Mesodermal cell (in vitro differentiated cells): ENCODE results near the gene ZNF544.

Source experiments
- H3K27ac ChIP-seq: 2 replicates; pipeline ENCODE4 v1.7.0; 2013; ENCODE audit warnings: mild to moderate bottlenecking, low read depth, low read length, moderate library complexity; ENCODE audit not compliant: severe bottlenecking
- H3K36me3 ChIP-seq: 2 replicates; pipeline ENCODE4 v1.7.1; 2013; ENCODE audit warnings: mild to moderate bottlenecking, low read length, moderate library complexity; ENCODE audit not compliant: control insufficient read depth, insufficient read depth
- H3K4me1 ChIP-seq: one replicate; pipeline ENCODE4 v1.7.1; 2013; ENCODE audit warnings: mild to moderate bottlenecking, low read length; ENCODE audit not compliant: insufficient read depth, control insufficient read depth, poor library complexity, severe bottlenecking
- H3K4me3 ChIP-seq: 2 replicates; pipeline ENCODE4 v1.7.0; 2013; ENCODE audit warnings: low read length, control low read depth, mild to moderate bottlenecking; ENCODE audit not compliant: insufficient read depth, poor library complexity, severe bottlenecking; ENCODE audit errors: extremely low read depth
- H3K9me3 ChIP-seq: 2 replicates; pipeline ENCODE4 v1.7.1; 2013; ENCODE audit warnings: mild to moderate bottlenecking, low read length, moderate library complexity; ENCODE audit not compliant: control insufficient read depth
- WGBS, 2 experiments: methylation state at CpG; one replicate each; pipeline ENCODE4 v1.1.5; 2013; ENCODE audit warnings: missing lambda C conversion rate in 2 of 2; ENCODE audit not compliant: insufficient coverage in 2 of 2; 5-methylcytosine and 5-hydroxymethylcytosine counted together

Gene ZNF544

GRCh38 chr19:58277748-58278540 is 49.2 kb downstream of the ZNF544 start:
- peak overlapping the region; percentile 89 for H3K27ac ChIP-seq
- H3K4me1 ChIP-seq = no peaks in the 10 kb centered on the region
- 43% methylated on average over 16 to 22 of the region's 25 CpGs for WGBS, 2 experiments
- H3K36me3 ChIP-seq = peaks cover 74% of the 10 kb centered on the region
- H3K4me3 ChIP-seq = peak overlapping the region; percentile 80
- peaks cover 28% of the 10 kb centered on the region for H3K9me3 ChIP-seq

GRCh38 chr19:58278541-58279041 is 49.9 kb downstream of the ZNF544 start, which contains the start of gene ZNF8:
ZNF8 (plus strand) TSS chr19:58278955; CDS start chr19:58279082, 127 bp downstream.
- Histone ChIP-seq H3K27ac (peak within 1 kb of the TSS; percentile 92), H3K9me3 (peaks cover 24% of the 10 kb centered on the region), H3K36me3 (peaks cover 73% of the 10 kb centered on the region), H3K4me3 (peak within 1 kb of the TSS; percentile 80), H3K4me1 (no peaks in the 10 kb centered on the region)
- 0 to 1% methylated on average over 27 to 33 of the region's 42 CpGs for WGBS, 2 experiments

- peaks cover 22% of the 10 kb centered on the region for H3K9me3 ChIP-seq
- H3K36me3 ChIP-seq = peaks cover 73% of the 10 kb centered on the region
- H3K27ac ChIP-seq = peak overlapping the region; percentile 92
- H3K4me1 ChIP-seq = no peaks in the 10 kb centered on the region
- peak overlapping the region; percentile 80 for H3K4me3 ChIP-seq
- 1 to 3% methylated on average over 52 to 56 of the region's 60 CpGs for WGBS, 2 experiments
These were observed 50.6 kb downstream of the ZNF544 start for GRCh38 chr19:58279042-58279924.

GRCh38 chr19:58279925-58280316 is 51.2 kb downstream of the ZNF544 start:
- H3K27ac ChIP-seq = no peak overlapping the region
- WGBS, 2 experiments = 71 to 93% methylated on average over 2 to 4 of the region's 4 CpGs
- peaks cover 71% of the 10 kb centered on the region for H3K36me3 ChIP-seq
- no peaks in the 10 kb centered on the region for H3K4me1 ChIP-seq
- H3K9me3 ChIP-seq = peaks cover 16% of the 10 kb centered on the region
- H3K4me3 ChIP-seq = peak overlapping the region; percentile 80

GRCh38 chr19:58284199-58284598 is 55.5 kb downstream of the ZNF544 start:
- H3K4me3 ChIP-seq = no peak overlapping the region
- H3K27ac ChIP-seq = no peak overlapping the region
- WGBS, 2 experiments = 100% methylated on average over 5 to 6 of the region's 7 CpGs
- peaks cover 88% of the 10 kb centered on the region for H3K36me3 ChIP-seq
- no peaks in the 10 kb centered on the region for H3K4me1 ChIP-seq
- H3K9me3 ChIP-seq = peaks cover 11% of the 10 kb centered on the region

- H3K4me3 ChIP-seq = no peak overlapping the region
- H3K4me1 ChIP-seq = no peaks in the 10 kb centered on the region
- H3K27ac ChIP-seq = no peak overlapping the region
- H3K36me3 ChIP-seq = peaks cover 98% of the 10 kb centered on the region
- WGBS, 2 experiments = 95 to 100% methylated on average over 6 to 7 of the region's 7 CpGs
- H3K9me3 ChIP-seq = peaks cover 27% of the 10 kb centered on the region
These were observed 63.2 kb downstream of the ZNF544 start for GRCh38 chr19:58291943-58292342.

GRCh38 chr19:58294743-58295374 is 66.1 kb downstream of the ZNF544 start:
- H3K4me3 ChIP-seq = no peak overlapping the region
- H3K36me3 ChIP-seq = peaks cover 93% of the 10 kb centered on the region
- 97 to 99% methylated on average over 14 to 16 of the region's 22 CpGs for WGBS, 2 experiments
- H3K4me1 ChIP-seq = no peaks in the 10 kb centered on the region
- H3K9me3 ChIP-seq = peaks cover 27% of the 10 kb centered on the region
- no peak overlapping the region for H3K27ac ChIP-seq

- no peaks in the 10 kb centered on the region for H3K4me1 ChIP-seq
- no peak overlapping the region for H3K4me3 ChIP-seq
- peaks cover 26% of the 10 kb centered on the region for H3K9me3 ChIP-seq
- 95 to 97% methylated on average over 3 to 4 of the region's 7 CpGs for WGBS, 2 experiments
- H3K27ac ChIP-seq = no peak overlapping the region
- peaks cover 94% of the 10 kb centered on the region for H3K36me3 ChIP-seq
These were observed 67.4 kb downstream of the ZNF544 start for GRCh38 chr19:58296104-58296503.

- Histone ChIP-seq H3K4me1 (no peaks in the 10 kb centered on the region), H3K4me3 (no peak overlapping the region), H3K27ac (no peak overlapping the region), H3K9me3 (no peaks in the 10 kb centered on the region), H3K36me3 (peaks cover 62% of the 10 kb centered on the region)
- WGBS, 2 experiments = 98% methylated on average over 5 to 7 of the region's 7 CpGs
These were observed 71.9 kb downstream of the ZNF544 start for GRCh38 chr19:58300620-58301019.

- H3K36me3 ChIP-seq = peaks cover 65% of the 10 kb centered on the region
- 92 to 98% methylated on average over 5 of the region's 7 CpGs for whole genome bisulfite sequencing, 2 experiments
- H3K9me3 ChIP-seq = peaks cover 3% of the 10 kb centered on the region
- peak overlapping the region; percentile 91 for H3K4me3 ChIP-seq
- H3K4me1 ChIP-seq = no peaks in the 10 kb centered on the region
- H3K27ac ChIP-seq = peak overlapping the region; percentile 91
These were observed 75.5 kb downstream of the ZNF544 start for GRCh38 chr19:58304255-58304654.
